HepG2 (cell line): ENCODE data around the gene SLC38A3. TPM values are rescaled to one million over a fixed set of nuclear protein-coding genes. Genes with fewer than 3 reads are reported as not detected.
A peak's percentile ranks its signal among the peaks of the same experiment; 100 is the strongest.

Experiments used
- CHD4 ChIP-seq: fragments of 200-600 bp; sonication (generic); IDR thresholded peaks from 2 replicates; pipeline ENCODE4 v1.7.0; 2017; ENCODE audit warnings: mild to moderate bottlenecking, low read length, borderline replicate concordance
- CTCF ChIP-seq: sonication (generic); formaldehyde crosslinking; IDR thresholded peaks from 2 replicates; pipeline ENCODE4 v1.5.0; 2020; ENCODE audit warnings: mild to moderate bottlenecking, missing genetic modification reagents, moderate library complexity
- FOXA1 ChIP-seq, 2 experiments: fragments of 450-650 bp in 1 of 2; sonication (generic) in 1 of 2; formaldehyde crosslinking in 1 of 2; IDR thresholded peaks; 2 replicates each; pipeline versions ENCODE4 v1.4.0 to v1.6.1; 2016 to 2020; ENCODE audit warnings: missing genetic modification reagents in 1 of 2
- ONECUT2 ChIP-seq: sonication (generic); formaldehyde crosslinking; IDR thresholded peaks from 2 replicates; pipeline ENCODE4 v1.4.0; 2020; ENCODE audit warnings: missing genetic modification reagents
- RCOR2 ChIP-seq: IDR thresholded peaks from 2 replicates; pipeline ENCODE4 v1.6.1; 2016; ENCODE audit warnings: missing biosample characterization, missing genetic modification reagents
- REPIN1 ChIP-seq: sonication (generic); formaldehyde crosslinking; IDR thresholded peaks from 2 replicates; pipeline ENCODE4 v1.8.0; 2022; ENCODE audit warnings: missing genetic modification reagents, low read depth, mild to moderate bottlenecking, borderline replicate concordance
- ZNF280B ChIP-seq: sonication (generic); formaldehyde crosslinking; IDR thresholded peaks from 2 replicates; pipeline ENCODE4 v1.5.0; 2020; ENCODE audit warnings: missing genetic modification reagents, mild to moderate bottlenecking, borderline replicate concordance
- ZNF30 ChIP-seq: sonication (generic); formaldehyde crosslinking; IDR thresholded peaks from 2 replicates; pipeline ENCODE4 v1.5.0; 2020; ENCODE audit warnings: mild to moderate bottlenecking, missing genetic modification reagents
- ZNF326 ChIP-seq: sonication (generic); formaldehyde crosslinking; IDR thresholded peaks from 2 replicates; pipeline ENCODE4 v1.4.0; 2020; ENCODE audit warnings: missing genetic modification reagents, borderline replicate concordance
- ZNF329 ChIP-seq: sonication (generic); formaldehyde crosslinking; IDR thresholded peaks from 2 replicates; pipeline ENCODE4 v1.9.0; 2021; ENCODE audit warnings: low read depth, mild to moderate bottlenecking, missing genetic modification reagents
- ZNF564 ChIP-seq: sonication (generic); formaldehyde crosslinking; IDR thresholded peaks from 2 replicates; pipeline ENCODE4 v1.8.1; 2023; ENCODE audit warnings: mild to moderate bottlenecking, missing genetic modification reagents
- ZNF569 ChIP-seq: sonication (generic); formaldehyde crosslinking; IDR thresholded peaks from 2 replicates; pipeline ENCODE4 v1.5.0; 2020; ENCODE audit warnings: mild to moderate bottlenecking, missing genetic modification reagents, moderate library complexity, borderline replicate concordance
- ZNF597 ChIP-seq: sonication (generic); formaldehyde crosslinking; IDR thresholded peaks from 2 replicates; pipeline ENCODE4 v1.5.0; 2020; ENCODE audit warnings: missing genetic modification reagents
- ZNF598 ChIP-seq: sonication (generic); formaldehyde crosslinking; IDR thresholded peaks from 2 replicates; pipeline ENCODE4 v1.5.1; 2020; ENCODE audit warnings: mild to moderate bottlenecking, missing genetic modification reagents, borderline replicate concordance
- ZNF674 ChIP-seq: sonication (generic); formaldehyde crosslinking; IDR thresholded peaks from 2 replicates; pipeline ENCODE4 v1.5.0; 2020; ENCODE audit warnings: low read depth, mild to moderate bottlenecking, missing genetic modification reagents
- ZNF879 ChIP-seq: sonication (generic); formaldehyde crosslinking; IDR thresholded peaks from 2 replicates; pipeline ENCODE4 v1.8.1; 2023; ENCODE audit warnings: missing genetic modification reagents
- polyA plus RNA-seq, 8 experiments: library from polyadenylated mRNA; depleted of rRNA in 3 of 8; stranded (reverse) in 7 of 8; unstranded in 1 of 8; fragments of >200 nt; fragmentation: Illumina TruSeq in 4 of 8; extraction: Trizol in 4 of 8; gene quantifications; 2 replicates each; pipeline versions ENCODE4 v1.2.1 to v1.2.3, GENCODE V29; 2011 to 2016; ENCODE audit warnings: low read depth in 4 of 8, missing spikeins in 1 of 8, mixed read lengths in 1 of 8; ENCODE audit not compliant: insufficient read depth in 1 of 8
- total RNA-seq, 5 experiments: library from RNA; depleted of rRNA; stranded (reverse); fragments of >200 nt; fragmentation: Illumina TruSeq; extraction: Trizol; gene quantifications; 2 replicates each; pipeline ENCODE4 v1.2.3, GENCODE V29; 2016; ENCODE audit warnings: low read depth in 1 of 5
- TF ChIP-seq, protein P1 (sequence below): sonication (generic); formaldehyde crosslinking; IDR thresholded peaks from 2 replicates; pipeline ENCODE4 v1.4.0; 2020; ENCODE audit warnings: missing genetic modification reagents
- TF ChIP-seq, protein P2 (sequence below): IDR thresholded peaks from 2 replicates; pipeline ENCODE4 v1.6.1; 2016
- TF ChIP-seq, protein P3 (sequence below): IDR thresholded peaks from 2 replicates; pipeline ENCODE4 v1.6.1; 2012; ENCODE audit warnings: inconsistent platforms
- TF ChIP-seq, protein P4 (sequence below): sonication (generic); formaldehyde crosslinking; IDR thresholded peaks from 2 replicates; pipeline ENCODE4 v1.5.1; 2020; ENCODE audit warnings: missing genetic modification reagents, mild to moderate bottlenecking, borderline replicate concordance

The SLC38A3 gene
- total and polyA plus RNA-seq, 2 of the 13 experiments (the other 11 are each of a cell fraction or from before 2014, with no cell fraction given) = 29.8 to 164 TPM

GRCh38 chr3:50208677-50209344 lies 3.7 kb downstream of the SLC38A3 start (continued):
- TF ChIP-seq ZNF597 (no peak), CHD4 (no peak), ZNF598 (CRISPR knock-in tag) (no peak; the same call in 1 of the 2 replicates), ZNF280B (CRISPR knock-in tag) (no peak), FOXA1 (IDR thresholded peaks at IDR 0.05) (no peak), FOXA1 (CRISPR knock-in tag; IDR thresholded peaks at IDR 0.05) (peak; percentile 61; the same call in 1 of the 2 replicates), ZNF329 (CRISPR knock-in tag) (no peak), ZNF326 (CRISPR knock-in tag) (no peak), ZNF674 (CRISPR knock-in tag) (no peak), ZNF569 (CRISPR knock-in tag) (no peak), ZNF564 (CRISPR knock-in tag) (peak; percentile 72; the same call in 1 of the 2 replicates), ZNF879 (CRISPR knock-in tag) (no peak), ZNF30 (CRISPR knock-in tag) (no peak), CTCF (CRISPR knock-in tag) (peak; percentile 33; the same call in 1 of the 2 replicates), ONECUT2 (CRISPR knock-in tag) (peak; percentile 56; the same call in 1 of the 2 replicates), RCOR2 (CRISPR knock-in tag) (peak; percentile 84), REPIN1 (CRISPR knock-in tag) (peak; percentile 93; the same call in 1 of the 2 replicates)
- TF ChIP-seq, protein P1, sequence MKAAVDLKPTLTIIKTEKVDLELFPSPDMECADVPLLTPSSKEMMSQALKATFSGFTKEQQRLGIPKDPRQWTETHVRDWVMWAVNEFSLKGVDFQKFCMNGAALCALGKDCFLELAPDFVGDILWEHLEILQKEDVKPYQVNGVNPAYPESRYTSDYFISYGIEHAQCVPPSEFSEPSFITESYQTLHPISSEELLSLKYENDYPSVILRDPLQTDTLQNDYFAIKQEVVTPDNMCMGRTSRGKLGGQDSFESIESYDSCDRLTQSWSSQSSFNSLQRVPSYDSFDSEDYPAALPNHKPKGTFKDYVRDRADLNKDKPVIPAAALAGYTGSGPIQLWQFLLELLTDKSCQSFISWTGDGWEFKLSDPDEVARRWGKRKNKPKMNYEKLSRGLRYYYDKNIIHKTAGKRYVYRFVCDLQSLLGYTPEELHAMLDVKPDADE (CRISPR knock-in tag) = no peak
- TF ChIP-seq, protein P2, sequence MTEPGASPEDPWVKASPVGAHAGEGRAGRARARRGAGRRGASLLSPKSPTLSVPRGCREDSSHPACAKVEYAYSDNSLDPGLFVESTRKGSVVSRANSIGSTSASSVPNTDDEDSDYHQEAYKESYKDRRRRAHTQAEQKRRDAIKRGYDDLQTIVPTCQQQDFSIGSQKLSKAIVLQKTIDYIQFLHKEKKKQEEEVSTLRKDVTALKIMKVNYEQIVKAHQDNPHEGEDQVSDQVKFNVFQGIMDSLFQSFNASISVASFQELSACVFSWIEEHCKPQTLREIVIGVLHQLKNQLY = peak; percentile 96
- TF ChIP-seq, protein P3, sequence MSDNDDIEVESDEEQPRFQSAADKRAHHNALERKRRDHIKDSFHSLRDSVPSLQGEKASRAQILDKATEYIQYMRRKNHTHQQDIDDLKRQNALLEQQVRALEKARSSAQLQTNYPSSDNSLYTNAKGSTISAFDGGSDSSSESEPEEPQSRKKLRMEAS = no peak
- TF ChIP-seq, protein P4, sequence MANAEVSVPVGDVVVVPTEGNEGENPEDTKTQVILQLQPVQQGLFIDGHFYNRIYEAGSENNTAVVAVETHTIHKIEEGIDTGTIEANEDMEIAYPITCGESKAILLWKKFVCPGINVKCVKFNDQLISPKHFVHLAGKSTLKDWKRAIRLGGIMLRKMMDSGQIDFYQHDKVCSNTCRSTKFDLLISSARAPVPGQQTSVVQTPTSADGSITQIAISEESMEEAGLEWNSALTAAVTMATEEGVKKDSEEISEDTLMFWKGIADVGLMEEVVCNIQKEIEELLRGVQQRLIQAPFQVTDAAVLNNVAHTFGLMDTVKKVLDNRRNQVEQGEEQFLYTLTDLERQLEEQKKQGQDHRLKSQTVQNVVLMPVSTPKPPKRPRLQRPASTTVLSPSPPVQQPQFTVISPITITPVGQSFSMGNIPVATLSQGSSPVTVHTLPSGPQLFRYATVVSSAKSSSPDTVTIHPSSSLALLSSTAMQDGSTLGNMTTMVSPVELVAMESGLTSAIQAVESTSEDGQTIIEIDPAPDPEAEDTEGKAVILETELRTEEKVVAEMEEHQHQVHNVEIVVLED (CRISPR knock-in tag) = peak; percentile 57; the same call in 1 of the 2 replicates
